HG03175 (cell line): ENCODE results near the gene PMPCA.

Source experiments
- ATAC-seq: cut with Tn5 transposase; IDR thresholded peaks from one replicate; pipeline ENCODE4 v1.9.1; 2021; ENCODE audit warnings: mild to moderate bottlenecking, moderate library complexity; ENCODE audit not compliant: unreplicated experiment

Gene PMPCA

GRCh38 chr9:136433043-136433715 lies 22.7 kb downstream of the PMPCA start:
- no peak for ATAC-seq

DNA sequence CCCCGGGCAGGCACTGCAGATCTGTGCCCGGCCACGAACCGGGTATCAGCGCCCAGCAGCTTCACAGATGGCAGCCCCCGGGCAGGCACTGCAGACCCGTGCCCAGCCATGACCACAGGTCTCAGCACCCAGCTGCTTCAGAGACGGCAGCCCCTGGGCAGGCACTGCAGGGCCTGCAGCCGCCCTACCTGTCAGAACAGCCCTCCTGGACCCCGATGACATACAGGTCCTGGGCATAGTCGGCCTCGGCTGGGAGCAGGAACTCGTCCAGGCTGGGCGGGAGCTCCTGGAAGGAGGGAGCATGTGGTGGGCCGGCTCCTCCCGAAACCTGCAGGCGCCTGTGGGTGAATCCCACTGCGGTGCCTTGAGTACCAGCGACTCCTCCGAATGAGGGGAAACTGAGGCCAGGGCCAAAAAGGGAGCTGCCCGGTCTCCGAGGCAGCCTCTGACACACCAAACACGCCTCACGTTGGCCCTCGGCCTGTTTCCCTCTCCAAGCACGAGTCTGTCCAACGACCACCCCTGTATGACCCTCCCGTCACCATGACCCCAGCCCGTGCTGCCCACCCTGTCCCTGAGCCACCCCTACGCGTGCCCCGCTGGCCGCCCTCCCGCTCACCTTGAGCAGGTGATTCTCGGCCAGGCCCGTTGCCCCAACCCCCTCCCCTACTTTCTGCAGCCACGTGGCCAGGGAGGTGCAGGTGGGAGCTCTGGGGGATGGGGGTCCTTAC lies 23.6 kb downstream of the PMPCA start:
- no peak for ATAC-seq

DNA sequence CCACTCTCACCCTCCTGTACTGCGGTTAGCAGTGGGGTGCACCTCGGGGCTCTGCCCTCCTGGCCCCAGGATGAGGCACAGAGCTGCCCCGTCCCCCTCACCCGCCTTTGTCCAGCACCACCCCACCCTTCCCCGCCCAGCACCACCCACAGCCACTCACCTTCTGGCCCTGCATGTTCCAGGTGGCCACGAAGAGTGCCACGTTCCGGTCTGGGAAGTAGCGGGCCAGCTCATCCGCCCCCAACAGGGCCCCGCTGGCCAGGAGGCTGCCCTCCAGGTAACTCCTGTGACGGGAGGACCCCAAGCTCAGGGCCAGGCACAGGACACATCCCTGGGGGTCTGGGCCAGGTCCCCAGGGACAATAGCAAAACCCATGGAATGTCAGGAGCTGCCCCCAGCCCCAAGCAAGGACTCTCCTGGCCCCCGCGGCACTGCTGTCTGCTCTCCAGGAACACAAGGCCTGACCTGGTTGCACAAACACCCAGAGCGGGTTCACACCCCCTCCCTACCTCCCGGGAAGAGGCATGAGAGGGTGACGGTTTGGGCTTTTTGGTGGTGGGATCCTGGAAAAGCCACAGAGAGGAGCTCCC lies 24.2 kb downstream of the PMPCA start:
- ATAC-seq, result no peak

DNA sequence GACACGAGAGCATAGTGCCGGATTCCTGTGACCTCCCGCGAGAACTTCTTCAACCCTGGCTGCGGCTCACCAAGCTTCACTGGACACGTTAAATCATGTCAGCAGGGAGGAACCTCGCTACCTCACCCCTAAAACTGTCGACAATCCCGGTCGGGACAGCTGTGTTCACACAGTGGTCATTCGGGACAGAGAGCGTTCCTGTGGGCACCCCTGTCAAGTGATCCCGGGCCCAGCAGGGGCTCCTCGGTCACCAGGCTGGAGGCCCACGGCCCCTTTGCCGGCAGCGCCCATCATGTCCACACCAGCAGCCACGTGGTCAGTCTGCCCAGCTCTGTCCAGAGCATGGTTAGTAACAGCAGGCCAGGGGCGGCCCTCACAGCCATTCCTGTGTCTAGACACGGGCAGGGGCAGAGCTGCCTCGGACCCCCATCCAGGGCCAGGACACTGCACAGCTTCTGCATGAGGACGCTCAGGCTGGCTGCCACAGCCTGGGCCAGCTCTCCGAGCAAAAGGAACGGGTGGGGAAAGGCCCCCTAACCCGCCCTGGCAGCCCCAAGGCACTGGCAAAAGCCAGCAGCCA lies 25.7 kb downstream of the PMPCA start:
- ATAC-seq, result no peak

DNA sequence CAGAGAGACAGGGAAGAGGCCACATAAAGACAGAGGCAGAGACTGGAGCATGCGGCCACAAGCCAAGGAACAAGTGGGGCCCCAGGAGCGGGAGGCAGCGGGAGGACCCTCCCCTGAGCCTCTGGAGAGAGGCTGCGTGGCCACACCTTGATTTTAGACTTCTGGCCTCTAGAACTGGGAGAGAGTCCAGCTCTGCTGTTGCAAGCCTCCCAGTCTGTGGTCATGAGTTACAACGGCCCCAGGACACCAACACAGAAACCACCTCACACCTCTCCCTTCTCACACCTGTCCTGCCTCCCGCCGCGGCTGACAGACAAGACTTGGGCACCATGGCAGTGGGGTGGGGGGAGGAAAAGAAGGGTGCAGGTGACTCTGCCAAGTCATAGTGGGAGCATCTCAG lies 27.0 kb downstream of the PMPCA start:
- no peak for ATAC-seq

DNA sequence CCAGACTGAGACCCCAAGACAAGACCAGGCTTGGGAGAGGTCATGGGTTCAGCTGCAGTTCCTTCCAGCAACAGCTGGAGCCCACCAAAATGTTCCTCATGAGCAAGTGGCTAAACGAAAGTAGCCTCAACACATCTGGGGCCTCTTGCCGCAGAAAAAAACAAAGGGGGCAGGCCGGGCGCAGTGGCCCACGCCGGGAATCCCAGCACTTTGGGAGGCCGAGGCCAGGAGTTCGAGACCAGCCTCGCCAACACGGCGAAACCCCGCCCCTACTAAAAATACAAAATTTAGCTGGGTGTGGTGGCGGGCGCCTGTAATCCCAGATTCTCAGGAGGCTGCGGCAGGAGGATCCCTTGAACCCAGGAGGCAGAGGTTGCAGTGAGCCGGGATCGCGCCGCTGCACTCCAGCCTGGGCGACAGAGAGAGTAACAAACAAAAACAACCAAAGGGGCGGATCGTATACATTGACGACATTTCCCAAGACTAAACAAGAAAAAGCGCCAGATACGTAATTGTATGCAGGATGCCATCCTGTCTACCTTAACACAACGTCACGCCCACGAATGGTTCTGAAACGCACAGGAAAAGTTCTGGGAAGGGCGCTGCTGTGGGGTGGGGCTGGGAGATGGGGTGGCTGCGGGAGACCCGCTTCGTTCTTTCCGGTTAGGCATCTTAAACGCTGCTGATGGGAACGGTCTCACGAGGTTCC lies 27.5 kb downstream of the PMPCA start:
- ATAC-seq, result no peak

DNA sequence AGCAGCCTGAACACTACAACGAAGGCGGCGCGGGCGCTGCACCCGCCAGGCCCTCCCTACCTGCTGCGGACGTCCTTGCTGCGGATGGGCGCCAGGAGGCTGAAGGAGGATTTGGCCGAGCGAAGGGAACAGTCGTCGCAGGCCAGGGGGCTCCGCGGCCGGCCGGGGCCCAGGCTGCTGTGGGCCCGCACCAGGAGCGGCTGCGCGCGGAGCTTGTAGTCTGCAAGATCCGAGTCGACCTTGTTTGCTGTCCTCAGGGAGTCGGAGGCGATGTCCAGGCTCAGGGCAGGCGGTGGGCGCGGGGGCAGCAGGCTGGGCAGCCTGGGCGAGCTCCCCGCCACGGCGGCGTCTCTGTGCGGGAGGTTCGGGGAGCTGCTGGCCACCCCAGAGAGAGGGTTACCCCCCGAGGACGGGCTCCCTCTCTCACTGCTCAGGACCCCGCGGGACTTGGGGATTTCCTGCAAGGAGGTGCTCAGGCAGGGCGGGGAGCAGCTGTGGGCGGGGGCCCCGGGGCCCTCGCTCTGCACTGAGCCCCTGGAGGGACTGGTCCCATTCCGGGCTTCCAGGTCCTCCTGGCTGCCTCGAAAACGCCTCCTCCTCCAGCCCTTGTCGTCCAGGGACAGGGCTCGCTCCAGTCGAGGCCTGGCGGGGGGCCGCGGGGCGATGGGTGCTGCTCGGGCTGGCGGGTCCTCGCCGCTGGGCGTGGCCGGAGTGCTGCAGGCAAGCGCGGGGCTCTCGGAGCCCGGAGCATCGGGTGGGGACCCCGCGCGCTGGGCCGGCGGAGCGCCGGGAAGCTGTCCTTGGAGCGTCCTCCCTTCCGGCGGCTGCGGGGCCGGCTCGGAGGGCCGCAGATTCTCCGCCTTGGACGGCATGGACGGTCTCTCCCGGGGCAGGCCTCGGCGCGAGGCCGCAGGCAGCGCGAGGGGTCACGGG lies 28.4 kb downstream of the PMPCA start:
- ATAC-seq, result peak; percentile 39

GRCh38 chr9:136439481-136440408 lies 29.3 kb downstream of the PMPCA start, which contains the start of gene INPP5E:
INPP5E (minus strand) TSS chr9:136439845; CDS start chr9:136439419, 426 bp downstream.
- peak; percentile 69 for ATAC-seq

DNA sequence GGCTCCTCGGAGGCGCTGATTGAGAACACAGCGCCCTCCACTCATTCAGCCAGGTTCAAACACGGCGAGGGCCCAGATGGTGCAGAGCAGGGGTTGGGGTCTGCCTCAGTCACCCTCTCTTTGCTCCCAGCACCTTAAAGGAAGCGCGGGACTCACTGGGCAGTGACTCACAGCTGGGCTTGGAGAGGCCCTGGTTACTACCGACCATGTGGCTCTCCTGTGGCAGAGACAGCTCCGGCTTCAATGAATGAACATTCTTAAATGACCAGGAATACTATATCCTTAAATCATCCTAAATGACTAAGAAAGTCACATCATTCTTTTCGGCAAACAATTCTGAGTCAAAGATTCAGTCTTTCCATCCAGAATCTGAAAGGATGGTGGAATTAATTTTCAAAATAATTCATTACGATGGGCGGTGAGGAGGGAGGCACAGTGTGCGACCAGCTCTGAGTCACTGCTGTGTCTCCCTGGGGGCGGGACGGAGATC lies 30.8 kb downstream of the PMPCA start:
- ATAC-seq, result no peak

DNA sequence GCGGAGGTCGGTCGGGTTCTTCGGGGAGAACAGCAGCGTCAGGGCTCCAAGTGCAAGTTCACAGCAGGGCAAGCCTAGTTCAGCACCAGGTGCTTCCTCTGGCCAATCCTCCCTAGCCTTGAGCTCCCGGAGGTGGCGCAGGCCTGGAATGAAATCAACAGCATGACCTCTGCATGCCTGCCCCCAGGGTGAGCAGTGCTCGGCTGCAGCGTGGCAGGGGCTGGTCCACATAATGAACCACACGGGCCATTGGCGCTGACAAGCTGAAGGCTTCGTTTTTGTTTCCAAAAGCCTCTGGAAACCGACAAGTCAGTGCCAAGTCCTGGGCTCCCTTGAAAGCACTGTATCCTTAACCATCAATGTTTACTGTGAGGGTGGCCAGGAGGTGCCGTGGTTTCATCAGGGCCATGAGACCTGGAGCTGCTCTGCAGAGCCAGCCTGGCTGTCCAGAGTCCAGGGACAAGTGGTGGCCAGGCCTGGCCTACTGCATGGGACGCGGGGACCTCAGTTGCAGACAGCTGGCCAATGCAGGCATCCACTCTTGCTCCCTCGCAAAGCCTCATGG lies 31.3 kb downstream of the PMPCA start:
- ATAC-seq, result no peak

DNA sequence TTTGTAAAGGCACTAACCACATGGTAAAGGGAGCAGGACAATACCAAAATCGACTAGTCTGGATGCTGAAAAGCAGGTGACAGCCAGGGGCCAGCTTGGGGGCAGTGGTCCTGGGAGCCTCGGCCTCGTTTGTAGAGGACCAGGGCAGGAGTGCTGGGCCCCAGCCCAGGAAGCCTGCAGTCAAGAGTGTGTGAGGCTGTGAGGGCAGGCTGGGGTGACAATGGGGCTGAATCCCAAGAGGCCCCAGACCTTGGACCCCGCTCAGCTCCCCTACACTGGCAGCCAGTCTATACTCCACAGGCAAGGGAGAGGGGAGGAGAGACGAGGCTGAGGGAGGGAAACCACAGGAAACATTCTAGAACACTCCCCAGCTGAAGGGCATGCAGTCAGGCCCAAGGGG lies 31.8 kb downstream of the PMPCA start:
- ATAC-seq, result no peak

DNA sequence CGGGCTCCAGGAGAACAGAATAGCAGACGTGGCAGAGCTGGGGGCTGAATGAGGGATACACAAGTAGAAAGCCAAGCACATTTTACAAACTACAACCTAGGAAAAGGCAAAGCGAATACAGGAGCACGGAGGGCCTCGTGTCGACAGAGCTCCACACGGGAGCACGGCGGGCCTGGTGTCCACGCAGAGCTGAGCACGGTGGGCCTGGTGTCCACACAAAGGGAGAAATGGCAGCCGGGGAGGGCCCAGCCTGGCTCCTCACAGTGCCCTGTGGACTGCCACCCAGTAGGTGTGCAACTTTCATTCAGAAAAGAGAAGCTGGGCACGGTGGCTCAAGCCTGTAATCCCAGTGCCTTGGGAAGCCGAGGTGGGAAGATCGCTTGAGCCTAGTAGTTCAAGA lies 32.6 kb downstream of the PMPCA start:
- ATAC-seq, result no peak

DNA sequence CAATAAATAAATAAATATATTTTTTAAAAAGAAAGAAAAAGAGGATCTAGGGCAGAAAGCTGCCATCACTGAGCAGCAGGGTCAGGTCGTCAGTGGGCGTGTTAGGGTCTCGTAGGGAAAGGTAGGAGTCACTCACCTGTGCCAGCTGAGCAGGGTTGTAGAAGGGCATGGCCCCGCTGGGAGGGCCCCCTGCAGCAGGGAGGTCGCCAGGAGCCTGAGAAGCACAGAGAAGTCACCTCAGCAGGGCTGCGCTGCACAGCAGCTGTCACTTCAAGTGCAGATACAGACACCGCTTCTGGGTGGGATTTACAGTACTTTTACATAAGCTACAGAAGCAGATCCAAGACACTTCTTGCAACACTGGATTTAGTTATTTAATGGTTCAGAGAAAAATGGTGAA lies 33.2 kb downstream of the PMPCA start:
- ATAC-seq, result no peak

- no peak for ATAC-seq
These were observed 33.6 kb downstream of the PMPCA start for GRCh38 chr9:136444102-136444501.

GRCh38 chr9:136445799-136446198 lies 35.3 kb downstream of the PMPCA start:
- no peak for ATAC-seq

GRCh38 chr9:136447173-136447778 lies 36.8 kb downstream of the PMPCA start:
- no peak for ATAC-seq

- no peak for ATAC-seq
These were observed 38.2 kb downstream of the PMPCA start for GRCh38 chr9:136448655-136449054.

GRCh38 chr9:136451221-136451877 lies 40.9 kb downstream of the PMPCA start:
- no peak for ATAC-seq
